Measurements from ENCODE around the gene FARS2. TPM values are rescaled to one million over a fixed set of nuclear protein-coding genes. Genes with fewer than 3 reads are reported as not detected.

FARS2 gene
- total and polyA plus RNA-seq, 10 donors, result 9.0 to 27.4 (median 19.8) TPM

- intact Hi-C loops (cut with DNase I; ENCODE audit: low total_unique reads), result no loop called here
- Histone ChIP-seq H3K27ac (no peak overlapping the region), H3K27me3 (replicated peaks in 1 of 7) (no peaks in the 10 kb centered on the region), H3K4me1 (peaks cover 0 to 39% (median 20%) of the 10 kb centered on the region in 6 donors), H3K9me3 (no peaks in the 10 kb centered on the region), H3K4me3 (no peak overlapping the region), H3K36me3 (no peaks in the 10 kb centered on the region)
- 94 to 99% (median 96%) methylated on average over 7 of the region's 7 CpGs for whole genome bisulfite sequencing, 5 donors
- TF ChIP-seq POLR2A (IDR thresholded peaks at IDR 0.05), result no peak
- TF ChIP-seq CTCF (IDR thresholded peaks at IDR 0.05 in 8 of 11, conservative IDR thresholded peaks at IDR 0.05 in 3 of 11), result no peak
- TF ChIP-seq POLR2AphosphoS5 (IDR thresholded peaks at IDR 0.05), result no peak
- no peak for DNase-seq
These were observed 470.1 kb downstream of the FARS2 start for GRCh38 chr6:5731435-5731834.

GRCh38 chr6:5732496-5732895 lies 471.2 kb downstream of the FARS2 start:
- TF ChIP-seq POLR2A (IDR thresholded peaks at IDR 0.05) (no peak), CTCF (IDR thresholded peaks at IDR 0.05 in 8 of 11, conservative IDR thresholded peaks at IDR 0.05 in 3 of 11) (no peak), POLR2AphosphoS5 (IDR thresholded peaks at IDR 0.05) (no peak)
- intact Hi-C loops (cut with DNase I; ENCODE audit: low total_unique reads), result no loop called here
- no peaks in the 10 kb centered on the region for H3K27me3 ChIP-seq (replicated peaks in 1 of 7)

GRCh38 chr6:5736016-5736738 lies 474.9 kb downstream of the FARS2 start:
- Histone ChIP-seq H3K27ac (no peak overlapping the region), H3K9me3 (no peaks in the 10 kb centered on the region), H3K27me3 (replicated peaks in 1 of 7) (no peaks in the 10 kb centered on the region), H3K4me1 (no peaks in the 10 kb centered on the region), H3K4me3 (no peak overlapping the region), H3K36me3 (peaks cover 0 to 6% (median 0%) of the 10 kb centered on the region in 6 donors)
- WGBS, 5 donors, result 54 to 86% (median 80%) methylated on average over 3 to 5 of the region's 5 CpGs
- TF ChIP-seq POLR2AphosphoS5 (IDR thresholded peaks at IDR 0.05) (no peak), POLR2A (IDR thresholded peaks at IDR 0.05) (no peak), CTCF (IDR thresholded peaks at IDR 0.05 in 8 of 11, conservative IDR thresholded peaks at IDR 0.05 in 3 of 11) (no peak)
- intact Hi-C loops (cut with DNase I; ENCODE audit: low total_unique reads), result no loop called here
- no peak for DNase-seq

More at GRCh38 chr6:5732496-5732895, 471.2 kb downstream of the FARS2 start:
- 87 to 92% (median 90%) methylated on average over 6 of the region's 6 CpGs for WGBS, 5 donors
- DNase-seq, result no peak
- Histone ChIP-seq H3K4me3 (no peak overlapping the region), H3K9me3 (no peaks in the 10 kb centered on the region), H3K4me1 (peaks cover 0 to 28% (median 10%) of the 10 kb centered on the region in 6 donors), H3K27ac (no peak overlapping the region), H3K36me3 (no peaks in the 10 kb centered on the region)

- intact Hi-C loops (cut with DNase I; ENCODE audit: low total_unique reads), result no loop called here
- TF ChIP-seq CTCF (IDR thresholded peaks at IDR 0.05 in 8 of 11, conservative IDR thresholded peaks at IDR 0.05 in 3 of 11), result no peak
- TF ChIP-seq POLR2AphosphoS5 (IDR thresholded peaks at IDR 0.05), result no peak
- TF ChIP-seq POLR2A (IDR thresholded peaks at IDR 0.05), result no peak
- Histone ChIP-seq H3K4me1 (no peaks in the 10 kb centered on the region), H3K36me3 (peaks cover 0 to 9% (median 0%) of the 10 kb centered on the region in 6 donors), H3K4me3 (no peak overlapping the region), H3K9me3 (no peaks in the 10 kb centered on the region), H3K27me3 (replicated peaks in 1 of 7) (no peaks in the 10 kb centered on the region), H3K27ac (no peak overlapping the region)
- no peak for DNase-seq
- 87 to 98% (median 97%) methylated on average over 4 of the region's 4 CpGs for WGBS, 5 donors
These were observed 476.1 kb downstream of the FARS2 start for GRCh38 chr6:5737460-5737859.

Measured in spleen (tissue), 11 donors.